ENCODE data around the gene BET1. TPM values are rescaled to one million over a fixed set of nuclear protein-coding genes. Genes with fewer than 3 reads are reported as not detected.

BET1 gene
- total RNA-seq, 1 experiment from 2014 or later, result 21.4 TPM

- H3K9me3 ChIP-seq (ENCODE audit: control insufficient read depth, low read depth, low read length), result no peaks in the 10 kb centered on the region
- H3K27ac ChIP-seq (ENCODE audit: insufficient read length, low read depth, low read length), result no peak overlapping the region
- no peaks in the 10 kb centered on the region for H4K20me1 ChIP-seq (ENCODE audit: control insufficient read depth, insufficient read depth, insufficient read length)
- no peak overlapping the region for H3K18ac ChIP-seq (ENCODE audit: insufficient read length, low read depth, low read length)
- Mint-ChIP-seq H3K9me3 (no peaks in the 10 kb centered on the region), H3K27ac (peak overlapping the region in 1 of 3 experiments; percentile 1; a peak in 3 of 7 replicates), H3K4me1 (peaks cover 39 to 41% of the 10 kb centered on the region in 2 experiments), H3K36me3 (ENCODE audit: insufficient read depth in 1 of 3, low read depth in 3 of 3) (no peaks in the 10 kb centered on the region), H3K27me3 (ENCODE audit: low read depth) (no peaks in the 10 kb centered on the region), H3K4me3 (no peak overlapping the region)
- H3K4me2 ChIP-seq (ENCODE audit: insufficient read depth, insufficient read length, low read length), result no peak overlapping the region
- H4K5ac ChIP-seq (ENCODE audit: insufficient read length, low read depth, low read length), result no peak overlapping the region
- no peak overlapping the region for H2BK20ac ChIP-seq (ENCODE audit: low read depth, low read length, poor library complexity, severe bottlenecking)
- no peaks in the 10 kb centered on the region for H3K79me2 ChIP-seq (ENCODE audit: insufficient read depth, low read length)
- WGBS (ENCODE audit: extremely low coverage, insufficient read length, low lambda C conversion rate), result no CpG with 5 or more reads among the region's 7 CpGs
- H2BK12ac ChIP-seq (ENCODE audit: insufficient read length, low read depth, low read length), result no peak overlapping the region
- no peak overlapping the region for H2BK15ac ChIP-seq (ENCODE audit: low read depth, low read length)
- no peak for TF ChIP-seq CTCF (conservative IDR thresholded peaks at IDR 0.05)
- H3K27me3 ChIP-seq (ENCODE audit: insufficient read depth, low read length), result no peaks in the 10 kb centered on the region
- H2BK5ac ChIP-seq (ENCODE audit: insufficient read length, low read length), result no peak overlapping the region
- no peak overlapping the region for H2AFZ ChIP-seq (ENCODE audit: low read length)
- H3K9ac ChIP-seq (ENCODE audit: extremely low read depth, insufficient read length, low read length), result no peak overlapping the region
- H3K14ac ChIP-seq (ENCODE audit: insufficient read depth, low read length), result no peak overlapping the region
- H3T11ph ChIP-seq (ENCODE audit: low read length), result no peak overlapping the region
- peaks cover 5% of the 10 kb centered on the region for H3K4me1 ChIP-seq (ENCODE audit: insufficient read depth, low read length)
- no peak overlapping the region for H4K8ac ChIP-seq (replicated peaks; ENCODE audit: insufficient read length, low read depth, low read length)
- no peak for DNase-seq
- H3K79me1 ChIP-seq (ENCODE audit: insufficient read depth, low read depth, low read length, poor library complexity, severe bottlenecking), result no peaks in the 10 kb centered on the region
- H3K23me2 ChIP-seq (ENCODE audit: insufficient read length, low read depth, low read length, poor library complexity, severe bottlenecking), result no peaks in the 10 kb centered on the region
- no peak overlapping the region for H3K23ac ChIP-seq (ENCODE audit: insufficient read length, low read depth, low read length)
- H2AK5ac ChIP-seq (ENCODE audit: insufficient read length, low read length), result no peak overlapping the region
- H3K56ac ChIP-seq (ENCODE audit: insufficient read length, low read depth, low read length), result no peak overlapping the region
- H3K4ac ChIP-seq (ENCODE audit: low read depth, low read length), result no peak overlapping the region
- no peak overlapping the region for H4K91ac ChIP-seq (ENCODE audit: insufficient read length, low read depth, low read length)
- no peak overlapping the region for H2BK120ac ChIP-seq (ENCODE audit: low read depth, low read length, poor library complexity, severe bottlenecking)
Measured at GRCh38 chr7:93977211-93977950, 26.8 kb downstream of the BET1 start.

All from H9 (cell line).